Measurements from ENCODE around the gene KIRREL3.

KIRREL3 gene

DNA sequence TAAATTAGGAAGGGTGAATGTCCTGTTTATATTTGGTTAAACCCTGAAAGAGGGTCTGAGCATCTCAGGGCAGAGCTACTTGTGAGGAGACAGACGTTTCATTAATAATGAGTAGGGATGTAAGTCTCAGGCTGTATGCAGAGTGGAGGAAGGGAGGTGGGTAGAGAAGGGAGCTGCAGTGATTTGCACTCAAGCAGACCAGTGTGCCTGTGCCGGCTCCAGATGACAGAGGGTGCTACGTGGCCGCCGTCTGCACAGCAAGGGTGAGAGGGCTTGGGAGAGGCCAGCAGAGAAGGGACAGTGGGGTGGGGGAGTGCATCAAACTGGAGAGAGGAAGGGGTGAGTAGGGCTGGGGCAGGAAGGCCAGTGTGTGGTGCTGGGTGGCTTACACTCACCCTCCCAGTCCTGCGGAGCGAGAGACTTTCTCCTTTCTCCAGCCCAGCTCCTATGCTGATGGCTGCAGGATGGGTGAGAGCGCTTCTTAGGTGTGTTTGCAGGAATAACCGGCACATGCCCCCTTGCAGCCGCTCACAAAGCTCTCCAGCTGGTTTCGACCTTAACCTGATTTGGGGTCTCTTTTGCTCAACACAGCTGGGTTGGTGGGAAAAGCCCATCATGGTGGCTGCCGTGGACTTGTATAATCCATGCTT is 514.5 kb downstream of the KIRREL3 start:
- Histone ChIP-seq H3K9ac (ENCODE audit: low read length) (no peak overlapping the region), H3K9me2 (replicated peaks; ENCODE audit: insufficient read depth, low read length) (no peaks in the 10 kb centered on the region), H4K20me1 (ENCODE audit: low read depth, low read length) (no peaks in the 10 kb centered on the region), H3K9me3 (ENCODE audit: insufficient read depth, low read length) (no peaks in the 10 kb centered on the region), H3K4me2 (ENCODE audit: low read depth, low read length, poor library complexity, severe bottlenecking) (no peak overlapping the region), H3K4me3 (ENCODE audit: insufficient read depth, low read length, poor library complexity, severe bottlenecking) (no peak overlapping the region), H3K79me2 (ENCODE audit: insufficient read depth, low read length) (no peaks in the 10 kb centered on the region), H3F3A (ENCODE audit: insufficient read depth) (no peaks in the 10 kb centered on the region), H3K27ac (ENCODE audit: low read depth, low read length) (no peak overlapping the region), H3K36me3 (ENCODE audit: low read length) (no peaks in the 10 kb centered on the region), H2AFZ (ENCODE audit: low read depth, low read length, severe bottlenecking) (no peak overlapping the region), H3K27me3 (ENCODE audit: low read length) (no peaks in the 10 kb centered on the region)
- no peak for TF ChIP-seq EZH2phosphoT487 (conservative IDR thresholded peaks at IDR 0.05; ENCODE audit: low read length)
- TF ChIP-seq, protein P1, sequence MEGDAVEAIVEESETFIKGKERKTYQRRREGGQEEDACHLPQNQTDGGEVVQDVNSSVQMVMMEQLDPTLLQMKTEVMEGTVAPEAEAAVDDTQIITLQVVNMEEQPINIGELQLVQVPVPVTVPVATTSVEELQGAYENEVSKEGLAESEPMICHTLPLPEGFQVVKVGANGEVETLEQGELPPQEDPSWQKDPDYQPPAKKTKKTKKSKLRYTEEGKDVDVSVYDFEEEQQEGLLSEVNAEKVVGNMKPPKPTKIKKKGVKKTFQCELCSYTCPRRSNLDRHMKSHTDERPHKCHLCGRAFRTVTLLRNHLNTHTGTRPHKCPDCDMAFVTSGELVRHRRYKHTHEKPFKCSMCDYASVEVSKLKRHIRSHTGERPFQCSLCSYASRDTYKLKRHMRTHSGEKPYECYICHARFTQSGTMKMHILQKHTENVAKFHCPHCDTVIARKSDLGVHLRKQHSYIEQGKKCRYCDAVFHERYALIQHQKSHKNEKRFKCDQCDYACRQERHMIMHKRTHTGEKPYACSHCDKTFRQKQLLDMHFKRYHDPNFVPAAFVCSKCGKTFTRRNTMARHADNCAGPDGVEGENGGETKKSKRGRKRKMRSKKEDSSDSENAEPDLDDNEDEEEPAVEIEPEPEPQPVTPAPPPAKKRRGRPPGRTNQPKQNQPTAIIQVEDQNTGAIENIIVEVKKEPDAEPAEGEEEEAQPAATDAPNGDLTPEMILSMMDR (IDR thresholded peaks at IDR 0.05; ENCODE audit: insufficient read depth, low read length, poor library complexity, severe bottlenecking), result no peak

DNA sequence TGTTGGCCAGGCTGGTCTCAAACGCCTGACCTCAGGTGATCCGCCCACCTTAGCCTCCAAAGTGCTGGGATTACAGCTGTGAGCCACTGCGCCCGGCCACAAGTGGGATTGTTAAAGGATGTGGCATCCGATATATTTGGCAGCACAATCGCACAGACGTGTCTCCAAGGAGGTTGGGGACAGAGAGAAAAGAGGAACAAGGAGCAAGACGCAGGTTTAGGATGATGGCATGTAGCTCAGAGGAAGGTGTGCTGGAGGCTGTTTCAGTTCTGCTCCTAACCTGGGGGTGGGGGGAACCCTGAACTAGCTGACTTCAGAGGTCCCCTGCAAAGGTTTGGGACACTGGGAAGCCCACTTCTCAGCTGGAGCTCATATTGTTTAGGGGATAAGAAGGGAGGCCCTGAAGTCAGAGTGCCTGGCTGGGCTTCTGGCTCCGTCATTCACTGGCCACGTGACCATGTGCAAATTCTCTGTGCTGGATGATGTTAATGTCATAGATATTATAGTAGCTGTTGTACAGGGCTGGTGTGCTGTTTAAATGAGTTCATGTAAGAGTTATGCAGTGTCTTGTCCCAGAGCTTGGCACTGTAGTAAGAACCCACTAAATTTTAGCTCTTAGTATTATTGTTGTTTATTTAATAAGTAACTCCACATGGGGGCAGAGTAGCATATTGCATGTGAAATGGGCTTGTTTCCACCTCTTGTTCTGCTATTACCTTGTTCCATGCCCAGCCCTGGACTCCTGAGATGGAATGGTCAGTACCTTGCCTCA is 515.4 kb downstream of the KIRREL3 start:
- Histone ChIP-seq H3K9me3 (ENCODE audit: insufficient read depth, low read length) (no peaks in the 10 kb centered on the region), H3K4me3 (ENCODE audit: insufficient read depth, low read length, poor library complexity, severe bottlenecking) (no peak overlapping the region), H3K4me2 (ENCODE audit: low read depth, low read length, poor library complexity, severe bottlenecking) (no peak overlapping the region), H3K27ac (ENCODE audit: low read depth, low read length) (no peak overlapping the region), H3K36me3 (ENCODE audit: low read length) (no peaks in the 10 kb centered on the region), H3K27me3 (ENCODE audit: low read length) (no peaks in the 10 kb centered on the region), H3K9ac (ENCODE audit: low read length) (no peak overlapping the region), H2AFZ (ENCODE audit: low read depth, low read length, severe bottlenecking) (no peak overlapping the region), H4K20me1 (ENCODE audit: low read depth, low read length) (no peaks in the 10 kb centered on the region), H3K9me2 (replicated peaks; ENCODE audit: insufficient read depth, low read length) (no peaks in the 10 kb centered on the region), H3F3A (ENCODE audit: insufficient read depth) (no peaks in the 10 kb centered on the region), H3K79me2 (ENCODE audit: insufficient read depth, low read length) (no peaks in the 10 kb centered on the region)
- TF ChIP-seq, protein P1 (IDR thresholded peaks at IDR 0.05; ENCODE audit: insufficient read depth, low read length, poor library complexity, severe bottlenecking), result no peak
- no peak for TF ChIP-seq EZH2phosphoT487 (conservative IDR thresholded peaks at IDR 0.05; ENCODE audit: low read length)

- Histone ChIP-seq H3K9ac (ENCODE audit: low read length) (no peak overlapping the region), H3K9me2 (replicated peaks; ENCODE audit: insufficient read depth, low read length) (no peaks in the 10 kb centered on the region), H3F3A (ENCODE audit: insufficient read depth) (no peaks in the 10 kb centered on the region), H3K79me2 (ENCODE audit: insufficient read depth, low read length) (no peaks in the 10 kb centered on the region), H3K36me3 (ENCODE audit: low read length) (no peaks in the 10 kb centered on the region), H3K9me3 (ENCODE audit: insufficient read depth, low read length) (no peaks in the 10 kb centered on the region), H2AFZ (ENCODE audit: low read depth, low read length, severe bottlenecking) (no peak overlapping the region), H3K4me3 (ENCODE audit: insufficient read depth, low read length, poor library complexity, severe bottlenecking) (no peak overlapping the region), H3K27me3 (ENCODE audit: low read length) (no peaks in the 10 kb centered on the region), H3K4me2 (ENCODE audit: low read depth, low read length, poor library complexity, severe bottlenecking) (no peak overlapping the region), H4K20me1 (ENCODE audit: low read depth, low read length) (no peaks in the 10 kb centered on the region), H3K27ac (ENCODE audit: low read depth, low read length) (no peak overlapping the region)
- TF ChIP-seq, protein P1 (IDR thresholded peaks at IDR 0.05; ENCODE audit: insufficient read depth, low read length, poor library complexity, severe bottlenecking), result no peak
- TF ChIP-seq EZH2phosphoT487 (conservative IDR thresholded peaks at IDR 0.05; ENCODE audit: low read length), result no peak
Measured at GRCh38 chr11:126484266-126484665, 516.3 kb downstream of the KIRREL3 start.

Data from SU-DHL-6 (cell line).